Suprapubic skin (tissue), 4 donors: ENCODE data around the gene ANKRD13B. TPM values are rescaled to one million over a fixed set of nuclear protein-coding genes. Genes with fewer than 3 reads are reported as not detected.
A peak's percentile ranks its signal among the peaks of the same experiment; 100 is the strongest.

ENCODE experiments used
- DNase-seq, 2 donors: peaks; one replicate each; pipeline ENCODE4 v3.0.0-alpha.2; 2019; ENCODE audit warnings: low spot score in 2 of 2
- H3K27ac ChIP-seq: fragments of 200-600 bp; sonication (generic); one replicate; pipeline ENCODE4 v1.5.1; 2019
- H3K27me3 ChIP-seq: fragments of 200-600 bp; sonication (generic); one replicate; pipeline ENCODE4 v1.5.1; 2019
- H3K36me3 ChIP-seq: fragments of 200-600 bp; sonication (generic); one replicate; pipeline ENCODE4 v1.5.1; 2019
- H3K4me1 ChIP-seq: fragments of 200-600 bp; sonication (generic); one replicate; pipeline ENCODE4 v1.5.1; 2019
- H3K4me3 ChIP-seq: fragments of 200-600 bp; sonication (generic); one replicate; pipeline ENCODE4 v1.5.1; 2019; ENCODE audit warnings: mild to moderate bottlenecking
- H3K9me3 ChIP-seq: fragments of 200-600 bp; sonication (generic); one replicate; pipeline ENCODE4 v1.5.1; 2019
- CTCF ChIP-seq, 2 donors: fragments of 200-600 bp in 1 of 2; fragments of 450-650 bp in 1 of 2; sonication (generic) in 1 of 2; IDR thresholded peaks; one replicate each; pipeline ENCODE4 v1.5.1; 2016 to 2019; ENCODE audit warnings: antibody characterized with exemption in 2 of 2, mild to moderate bottlenecking in 1 of 2, moderate library complexity in 1 of 2
- EP300 ChIP-seq: sonication (generic); formaldehyde crosslinking; IDR thresholded peaks from one replicate; pipeline ENCODE4 v1.6.1; 2017; ENCODE audit warnings: antibody characterized with exemption
- POLR2A ChIP-seq, 2 donors: fragments of 450-650 bp; IDR thresholded peaks; one replicate each; pipeline ENCODE4 v1.6.1; 2017; ENCODE audit warnings: antibody characterized with exemption in 2 of 2, mild to moderate bottlenecking in 2 of 2, moderate library complexity in 2 of 2
- POLR2AphosphoS5 ChIP-seq, 3 donors: sonication (generic); formaldehyde crosslinking; IDR thresholded peaks; one replicate each; pipeline ENCODE4 v1.6.1; 2017; ENCODE audit warnings: antibody characterized with exemption in 3 of 3
- WGBS: methylation state at CpG from one replicate; pipeline ENCODE4 v1.1.5; 2018; 5-methylcytosine and 5-hydroxymethylcytosine counted together
- total RNA-seq, 4 donors: library from RNA; depleted of rRNA; stranded (reverse); fragments of >200 nt; gene quantifications; one replicate each; pipeline ENCODE4 v1.1.0, GENCODE V29; 2016

The ANKRD13B gene
- total RNA-seq, 4 donors from 2014 or later, result 9.0 to 16.5 (median 10.8) TPM

GRCh38 chr17:29584452-29585079 is 8.4 kb upstream of the ANKRD13B start:
- TF ChIP-seq EP300 (no peak), POLR2AphosphoS5 (IDR thresholded peaks at IDR 0.05) (no peak), CTCF (IDR thresholded peaks at IDR 0.05) (no peak), POLR2A (IDR thresholded peaks at IDR 0.05) (no peak)
- Histone ChIP-seq H3K36me3 (peaks cover 11% of the 10 kb centered on the region), H3K4me1 (peaks cover 89% of the 10 kb centered on the region), H3K27ac (peak overlapping the region; percentile 66), H3K27me3 (no peaks in the 10 kb centered on the region), H3K4me3 (peak overlapping the region; percentile 32), H3K9me3 (no peaks in the 10 kb centered on the region)
- DNase-seq, result peak in 1 of 2 donors; percentile 61
- WGBS, result 88% methylated on average over 9 of the region's 12 CpGs

GRCh38 chr17:29585080-29585751 is 7.7 kb upstream of the ANKRD13B start:
- WGBS, result 77% methylated on average over 7 of the region's 8 CpGs
- peaks cover 90% of the 10 kb centered on the region for H3K4me1 ChIP-seq

GRCh38 chr17:29586676-29587469 is 6.1 kb upstream of the ANKRD13B start:
- Histone ChIP-seq H3K4me1 (peaks cover 92% of the 10 kb centered on the region), H3K36me3 (peaks cover 1% of the 10 kb centered on the region), H3K4me3 (no peak overlapping the region), H3K9me3 (no peaks in the 10 kb centered on the region), H3K27ac (no peak overlapping the region), H3K27me3 (no peaks in the 10 kb centered on the region)
- TF ChIP-seq POLR2AphosphoS5 (IDR thresholded peaks at IDR 0.05) (no peak), POLR2A (IDR thresholded peaks at IDR 0.05) (no peak), CTCF (IDR thresholded peaks at IDR 0.05) (no peak), EP300 (no peak)
- DNase-seq, result no peak
- whole genome bisulfite sequencing, result 50% methylated on average over 6 of the region's 9 CpGs

More at GRCh38 chr17:29585080-29585751, 7.7 kb upstream of the ANKRD13B start:
- no peaks in the 10 kb centered on the region for H3K27me3 ChIP-seq
- peak overlapping the region; percentile 32 for H3K4me3 ChIP-seq
- TF ChIP-seq POLR2AphosphoS5 (IDR thresholded peaks at IDR 0.05), result peak in 1 of 3 donors; percentile 9
- TF ChIP-seq EP300, result no peak
- no peaks in the 10 kb centered on the region for H3K9me3 ChIP-seq
- peaks cover 7% of the 10 kb centered on the region for H3K36me3 ChIP-seq
- DNase-seq, result peak in 1 of 2 donors; percentile 71
- H3K27ac ChIP-seq, result peak overlapping the region; percentile 66

GRCh38 chr17:29587591-29587990 is 5.3 kb upstream of the ANKRD13B start:
- no peak for DNase-seq
- no peak overlapping the region for H3K27ac ChIP-seq
- no peaks in the 10 kb centered on the region for H3K9me3 ChIP-seq
- no peaks in the 10 kb centered on the region for H3K36me3 ChIP-seq
- TF ChIP-seq EP300 (no peak), POLR2AphosphoS5 (IDR thresholded peaks at IDR 0.05) (no peak), CTCF (IDR thresholded peaks at IDR 0.05) (no peak), POLR2A (IDR thresholded peaks at IDR 0.05) (no peak)
- WGBS, result 71% methylated on average over 6 of the region's 6 CpGs
- H3K4me1 ChIP-seq, result peaks cover 92% of the 10 kb centered on the region
- peak overlapping the region; percentile 88 for H3K4me3 ChIP-seq
- no peaks in the 10 kb centered on the region for H3K27me3 ChIP-seq

GRCh38 chr17:29588017-29588561 is 4.8 kb upstream of the ANKRD13B start:
- Histone ChIP-seq H3K27me3 (no peaks in the 10 kb centered on the region), H3K9me3 (no peaks in the 10 kb centered on the region), H3K27ac (peak overlapping the region; percentile 81), H3K4me3 (peak overlapping the region; percentile 88), H3K36me3 (no peaks in the 10 kb centered on the region), H3K4me1 (peaks cover 91% of the 10 kb centered on the region)
- no peak for DNase-seq
- 35% methylated on average over 4 of the region's 8 CpGs for WGBS
- no peak for TF ChIP-seq CTCF (IDR thresholded peaks at IDR 0.05)
- TF ChIP-seq POLR2A (IDR thresholded peaks at IDR 0.05), result no peak
- no peak for TF ChIP-seq POLR2AphosphoS5 (IDR thresholded peaks at IDR 0.05)
- TF ChIP-seq EP300, result no peak
